ENCODE results near the gene PTMA.

PTMA gene

DNA sequence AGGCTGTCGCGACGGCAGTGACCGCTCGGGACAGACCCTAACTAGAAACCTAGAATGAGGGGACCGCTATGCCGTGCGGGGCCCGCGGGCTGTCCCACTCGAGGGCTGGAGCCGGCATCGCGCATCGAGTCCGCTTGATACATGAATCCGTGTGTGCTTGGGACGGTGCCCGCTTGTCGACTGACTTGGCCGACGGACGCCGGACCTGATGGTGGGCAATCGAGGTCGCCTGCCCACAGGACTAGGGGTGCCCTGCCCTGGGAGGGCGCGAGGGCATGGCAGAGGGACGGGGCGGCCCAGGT, 749 bp upstream of the PTMA start:
- ATAC-seq, result peak; percentile 1
- TF ChIP-seq, protein P1, sequence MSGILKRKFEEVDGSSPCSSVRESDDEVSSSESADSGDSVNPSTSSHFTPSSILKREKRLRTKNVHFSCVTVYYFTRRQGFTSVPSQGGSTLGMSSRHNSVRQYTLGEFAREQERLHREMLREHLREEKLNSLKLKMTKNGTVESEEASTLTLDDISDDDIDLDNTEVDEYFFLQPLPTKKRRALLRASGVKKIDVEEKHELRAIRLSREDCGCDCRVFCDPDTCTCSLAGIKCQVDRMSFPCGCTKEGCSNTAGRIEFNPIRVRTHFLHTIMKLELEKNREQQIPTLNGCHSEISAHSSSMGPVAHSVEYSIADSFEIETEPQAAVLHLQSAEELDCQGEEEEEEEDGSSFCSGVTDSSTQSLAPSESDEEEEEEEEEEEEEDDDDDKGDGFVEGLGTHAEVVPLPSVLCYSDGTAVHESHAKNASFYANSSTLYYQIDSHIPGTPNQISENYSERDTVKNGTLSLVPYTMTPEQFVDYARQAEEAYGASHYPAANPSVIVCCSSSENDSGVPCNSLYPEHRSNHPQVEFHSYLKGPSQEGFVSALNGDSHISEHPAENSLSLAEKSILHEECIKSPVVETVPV (CRISPR knock-in tag; IDR thresholded peaks at IDR 0.05), result no peak
- TF ChIP-seq TOX (CRISPR knock-in tag; IDR thresholded peaks at IDR 0.05; ENCODE audit: borderline replicate concordance), result no peak

DNA sequence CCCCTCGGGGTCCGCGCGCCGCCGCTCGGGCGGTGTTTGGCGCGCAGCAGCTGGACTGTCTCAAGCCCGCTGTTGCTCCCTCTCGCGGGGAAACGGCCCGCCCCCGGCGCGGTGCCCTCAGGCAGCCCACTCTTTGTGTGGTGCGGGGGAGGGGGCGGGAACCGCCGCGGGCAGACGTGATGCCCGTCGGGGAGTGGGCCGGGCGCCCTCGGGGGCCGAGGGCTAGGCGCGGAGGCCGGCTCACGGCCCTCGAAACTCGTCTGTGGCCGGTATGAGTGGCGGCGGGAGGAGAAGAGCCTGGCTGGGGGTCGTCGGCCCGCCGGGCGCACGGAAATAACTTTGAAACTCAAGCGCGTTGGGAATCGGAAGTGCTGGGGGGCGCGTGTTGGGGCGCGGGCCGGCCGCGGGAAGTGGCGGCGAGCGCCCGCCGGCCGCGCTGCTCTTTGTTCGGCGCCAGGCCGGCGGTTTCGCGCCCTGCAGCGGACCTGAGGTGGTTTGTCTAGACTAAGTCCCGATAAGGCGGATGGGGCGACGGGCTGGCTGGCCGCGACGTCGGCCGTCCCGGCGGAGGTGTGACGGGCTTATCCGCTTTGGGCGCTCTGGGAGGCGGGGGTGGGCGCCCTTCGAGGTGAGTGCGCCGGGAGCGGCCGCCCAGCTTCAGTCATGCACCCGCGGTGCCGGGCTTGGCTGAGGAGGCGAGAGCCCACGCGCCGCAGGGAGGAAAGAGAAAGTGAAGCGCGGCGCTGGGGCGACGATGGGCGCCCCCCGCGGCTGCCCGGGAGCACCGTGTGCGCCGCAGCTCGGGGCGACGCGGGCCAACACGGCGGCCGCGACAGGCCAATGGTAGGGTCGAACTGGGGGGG, 679 bp downstream of the PTMA start:
- TF ChIP-seq PPARA (CRISPR knock-in tag; IDR thresholded peaks at IDR 0.05; ENCODE audit: borderline replicate concordance), result no peak
- TF ChIP-seq, protein P2, sequence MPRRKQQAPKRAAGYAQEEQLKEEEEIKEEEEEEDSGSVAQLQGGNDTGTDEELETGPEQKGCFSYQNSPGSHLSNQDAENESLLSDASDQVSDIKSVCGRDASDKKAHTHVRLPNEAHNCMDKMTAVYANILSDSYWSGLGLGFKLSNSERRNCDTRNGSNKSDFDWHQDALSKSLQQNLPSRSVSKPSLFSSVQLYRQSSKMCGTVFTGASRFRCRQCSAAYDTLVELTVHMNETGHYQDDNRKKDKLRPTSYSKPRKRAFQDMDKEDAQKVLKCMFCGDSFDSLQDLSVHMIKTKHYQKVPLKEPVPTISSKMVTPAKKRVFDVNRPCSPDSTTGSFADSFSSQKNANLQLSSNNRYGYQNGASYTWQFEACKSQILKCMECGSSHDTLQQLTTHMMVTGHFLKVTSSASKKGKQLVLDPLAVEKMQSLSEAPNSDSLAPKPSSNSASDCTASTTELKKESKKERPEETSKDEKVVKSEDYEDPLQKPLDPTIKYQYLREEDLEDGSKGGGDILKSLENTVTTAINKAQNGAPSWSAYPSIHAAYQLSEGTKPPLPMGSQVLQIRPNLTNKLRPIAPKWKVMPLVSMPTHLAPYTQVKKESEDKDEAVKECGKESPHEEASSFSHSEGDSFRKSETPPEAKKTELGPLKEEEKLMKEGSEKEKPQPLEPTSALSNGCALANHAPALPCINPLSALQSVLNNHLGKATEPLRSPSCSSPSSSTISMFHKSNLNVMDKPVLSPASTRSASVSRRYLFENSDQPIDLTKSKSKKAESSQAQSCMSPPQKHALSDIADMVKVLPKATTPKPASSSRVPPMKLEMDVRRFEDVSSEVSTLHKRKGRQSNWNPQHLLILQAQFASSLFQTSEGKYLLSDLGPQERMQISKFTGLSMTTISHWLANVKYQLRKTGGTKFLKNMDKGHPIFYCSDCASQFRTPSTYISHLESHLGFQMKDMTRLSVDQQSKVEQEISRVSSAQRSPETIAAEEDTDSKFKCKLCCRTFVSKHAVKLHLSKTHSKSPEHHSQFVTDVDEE (CRISPR knock-in tag; IDR thresholded peaks at IDR 0.05), result no peak
- TF ChIP-seq ZNF565 (CRISPR knock-in tag; conservative IDR thresholded peaks at IDR 0.05; ENCODE audit: low read depth), result no peak
- TF ChIP-seq BACH2 (CRISPR knock-in tag; IDR thresholded peaks at IDR 0.05; ENCODE audit: borderline replicate concordance), result no peak
- TF ChIP-seq ZNF70 (CRISPR knock-in tag; IDR thresholded peaks at IDR 0.05), result no peak
- no peak for TF ChIP-seq TCF4 (CRISPR knock-in tag; IDR thresholded peaks at IDR 0.05; ENCODE audit: borderline replicate concordance)
- TF ChIP-seq GLIS3 (CRISPR knock-in tag; IDR thresholded peaks at IDR 0.05), result no peak
- no peak for TF ChIP-seq TOX (CRISPR knock-in tag; IDR thresholded peaks at IDR 0.05; ENCODE audit: borderline replicate concordance)
- TF ChIP-seq ZC3H10 (CRISPR knock-in tag; IDR thresholded peaks at IDR 0.05), result no peak
- no peak for TF ChIP-seq ESRRG (CRISPR knock-in tag; IDR thresholded peaks at IDR 0.05)
- TF ChIP-seq ZFP3 (CRISPR knock-in tag; IDR thresholded peaks at IDR 0.05), result no peak
- TF ChIP-seq RARB (CRISPR knock-in tag; IDR thresholded peaks at IDR 0.05), result no peak
- TF ChIP-seq SNAI2 (CRISPR knock-in tag; IDR thresholded peaks at IDR 0.05), result no peak
- ATAC-seq, result peak; percentile 0

DNA sequence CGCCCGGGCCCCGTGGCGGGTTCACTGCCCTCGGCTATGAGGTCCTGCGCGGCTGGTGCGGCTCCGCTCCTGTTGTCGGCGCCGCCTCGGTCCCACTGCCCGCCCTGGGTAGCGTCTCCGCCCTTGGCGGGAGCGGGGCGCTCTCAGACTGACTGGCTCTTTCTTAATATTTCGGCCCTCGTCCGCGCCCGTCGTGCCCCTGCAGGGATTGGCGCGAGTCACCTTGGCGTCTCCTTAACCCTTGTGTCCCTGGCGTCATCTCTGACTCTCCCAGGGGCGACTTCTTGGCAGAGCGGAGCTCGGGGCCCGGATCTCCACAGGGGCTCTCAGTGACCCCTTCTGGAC, 1.3 kb downstream of the PTMA start:
- no peak for TF ChIP-seq PPARA (CRISPR knock-in tag; IDR thresholded peaks at IDR 0.05; ENCODE audit: borderline replicate concordance)
- TF ChIP-seq RARB (CRISPR knock-in tag; IDR thresholded peaks at IDR 0.05), result no peak
- no peak for TF ChIP-seq ARNTL (CRISPR knock-in tag; IDR thresholded peaks at IDR 0.05; ENCODE audit: borderline replicate concordance, low read depth)
- TF ChIP-seq ISL1 (CRISPR knock-in tag; IDR thresholded peaks at IDR 0.05), result no peak
- no peak for TF ChIP-seq ESRRG (CRISPR knock-in tag; IDR thresholded peaks at IDR 0.05)
- TF ChIP-seq BACH2 (CRISPR knock-in tag; IDR thresholded peaks at IDR 0.05; ENCODE audit: borderline replicate concordance), result no peak
- TF ChIP-seq SNAI2 (CRISPR knock-in tag; IDR thresholded peaks at IDR 0.05), result no peak
- no peak for TF ChIP-seq ZNF70 (CRISPR knock-in tag; IDR thresholded peaks at IDR 0.05)
- TF ChIP-seq, protein P2 (CRISPR knock-in tag; IDR thresholded peaks at IDR 0.05), result no peak
- no peak for TF ChIP-seq CSDC2 (CRISPR knock-in tag; IDR thresholded peaks at IDR 0.05)
- TF ChIP-seq, protein P1 (CRISPR knock-in tag; IDR thresholded peaks at IDR 0.05), result no peak
- TF ChIP-seq ZNF8 (CRISPR knock-in tag; IDR thresholded peaks at IDR 0.05), result no peak
- TF ChIP-seq TCF4 (CRISPR knock-in tag; IDR thresholded peaks at IDR 0.05; ENCODE audit: borderline replicate concordance), result no peak
- ATAC-seq, result no peak
